PFSK-1 (cell line): ENCODE data around the gene TTLL6.

ENCODE experiments used
- POLR2AphosphoS5 ChIP-seq: IDR thresholded peaks from 2 replicates; pipeline ENCODE4 v1.6.1; 2012; ENCODE audit warnings: low read depth, mild to moderate bottlenecking, control low read depth, low read length, moderate library complexity
- REST ChIP-seq, 2 experiments: IDR thresholded peaks; 2 replicates each; pipeline versions ENCODE4 v1.6.1 to v1.8.0; 2011 to 2012; ENCODE audit warnings: low read depth in 2 of 2, low read length in 2 of 2, control low read depth in 1 of 2, inconsistent platforms in 1 of 2, mild to moderate bottlenecking in 1 of 2, moderate library complexity in 1 of 2; ENCODE audit not compliant: insufficient read depth in 1 of 2
- SIN3A ChIP-seq: IDR thresholded peaks from 2 replicates; pipeline ENCODE4 v1.6.1; 2012; ENCODE audit warnings: mild to moderate bottlenecking, low read length, moderate library complexity, borderline replicate concordance; ENCODE audit not compliant: insufficient read depth

GRCh38 chr17:48724251-48725003, 92.6 kb downstream of the TTLL6 start:
- TF ChIP-seq POLR2AphosphoS5 (no peak), REST (IDR thresholded peaks at IDR 0.05; ENCODE audit: insufficient read depth in 1 of 2, low read depth in 2 of 2, low read length in 2 of 2) (no peak), SIN3A (no peak)
